ENCODE results near the gene GJC2. TPM values are rescaled to one million over a fixed set of nuclear protein-coding genes. Genes with fewer than 3 reads are reported as not detected.

GJC2 gene
- polyA plus RNA-seq, 3 donors, result 0.15 TPM; not detected in 2

DNA sequence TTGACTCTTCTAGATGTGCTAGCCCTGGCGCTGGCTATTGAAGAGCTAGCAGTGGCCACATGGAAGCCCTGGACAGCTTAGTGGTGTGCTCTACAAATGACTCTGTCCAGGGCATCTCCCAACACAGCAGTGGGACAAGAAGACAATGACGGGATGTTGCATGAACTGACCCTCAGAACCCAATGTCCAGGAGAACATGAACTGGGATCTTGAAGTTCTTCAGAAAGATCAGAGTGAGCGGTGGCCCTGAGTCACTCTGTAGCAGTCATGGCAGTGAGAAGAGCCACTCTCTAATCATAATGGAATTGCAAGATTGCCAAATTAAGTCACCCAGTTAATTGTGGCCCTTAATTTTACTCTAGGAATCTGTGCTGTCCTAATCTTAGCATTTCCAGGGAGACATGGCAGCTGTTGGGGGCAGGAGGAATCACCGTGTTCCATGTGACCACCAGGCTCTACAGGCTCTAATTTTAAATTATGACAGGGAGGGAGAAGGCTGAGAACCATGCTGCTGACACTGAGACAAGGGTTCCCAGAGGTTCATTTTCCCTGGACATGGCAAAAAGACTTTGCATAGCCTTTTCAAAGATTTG, 47.9 kb downstream of the GJC2 start:
- DNase-seq, result no peak
- Histone ChIP-seq H3K27ac (ENCODE audit: low read depth in 1 of 2, low read length in 2 of 2) (no peak overlapping the region), H2AFZ (ENCODE audit: insufficient read depth, low read depth, low read length, poor library complexity, severe bottlenecking) (no peak overlapping the region), H3K36me3 (replicated peaks in 1 of 2; ENCODE audit: control insufficient read depth in 1 of 2, insufficient read depth in 2 of 2, low read length in 2 of 2) (no peaks in the 10 kb centered on the region), H3K79me2 (ENCODE audit: insufficient read depth, low read length) (no peaks in the 10 kb centered on the region), H3K9ac (ENCODE audit: insufficient read depth, low read length, poor library complexity, severe bottlenecking) (no peak overlapping the region), H3K27me3 (ENCODE audit: control insufficient read depth in 2 of 2, insufficient read depth in 2 of 2, low read length in 2 of 2) (no peaks in the 10 kb centered on the region), H3K4me3 (replicated peaks in 1 of 3; ENCODE audit: low read depth in 2 of 3, low read length in 3 of 3) (no peak overlapping the region), H4K20me1 (ENCODE audit: insufficient read depth, low read length) (no peaks in the 10 kb centered on the region), H3K9me3 (replicated peaks in 1 of 2; ENCODE audit: control insufficient read depth in 1 of 2, insufficient read depth in 1 of 2, low read length in 2 of 2) (peaks cover 24 to 28% of the 10 kb centered on the region in 2 donors), H3K4me2 (replicated peaks; ENCODE audit: extremely low read depth, low read length, poor library complexity, severe bottlenecking) (no peak overlapping the region), H3K4me1 (ENCODE audit: control insufficient read depth in 1 of 2, insufficient read depth in 2 of 2, low read length in 2 of 2) (no peaks in the 10 kb centered on the region)
- no peak overlapping the region for H3K27ac Mint-ChIP-seq
- H3K4me1 Mint-ChIP-seq, result no peaks in the 10 kb centered on the region
- peaks cover 0 to 3% of the 10 kb centered on the region in 2 donors for H3K36me3 Mint-ChIP-seq
- WGBS (ENCODE audit: insufficient coverage), result 95% methylated on average over 4 of the region's 4 CpGs
- peaks cover 0 to 2% (median 1%) of the 10 kb centered on the region in 3 donors for H3K27me3 Mint-ChIP-seq (ENCODE audit: low read depth in 3 of 3)
- H3K9me3 Mint-ChIP-seq, result peaks cover 20 to 33% (median 31%) of the 10 kb centered on the region in 7 donors
- intact Hi-C loops (cut with micrococcal nuclease), result no loop called here
- H3K4me3 Mint-ChIP-seq, result no peak overlapping the region
- TF ChIP-seq, protein P1, sequence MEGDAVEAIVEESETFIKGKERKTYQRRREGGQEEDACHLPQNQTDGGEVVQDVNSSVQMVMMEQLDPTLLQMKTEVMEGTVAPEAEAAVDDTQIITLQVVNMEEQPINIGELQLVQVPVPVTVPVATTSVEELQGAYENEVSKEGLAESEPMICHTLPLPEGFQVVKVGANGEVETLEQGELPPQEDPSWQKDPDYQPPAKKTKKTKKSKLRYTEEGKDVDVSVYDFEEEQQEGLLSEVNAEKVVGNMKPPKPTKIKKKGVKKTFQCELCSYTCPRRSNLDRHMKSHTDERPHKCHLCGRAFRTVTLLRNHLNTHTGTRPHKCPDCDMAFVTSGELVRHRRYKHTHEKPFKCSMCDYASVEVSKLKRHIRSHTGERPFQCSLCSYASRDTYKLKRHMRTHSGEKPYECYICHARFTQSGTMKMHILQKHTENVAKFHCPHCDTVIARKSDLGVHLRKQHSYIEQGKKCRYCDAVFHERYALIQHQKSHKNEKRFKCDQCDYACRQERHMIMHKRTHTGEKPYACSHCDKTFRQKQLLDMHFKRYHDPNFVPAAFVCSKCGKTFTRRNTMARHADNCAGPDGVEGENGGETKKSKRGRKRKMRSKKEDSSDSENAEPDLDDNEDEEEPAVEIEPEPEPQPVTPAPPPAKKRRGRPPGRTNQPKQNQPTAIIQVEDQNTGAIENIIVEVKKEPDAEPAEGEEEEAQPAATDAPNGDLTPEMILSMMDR (IDR thresholded peaks at IDR 0.05), result no peak

DNA sequence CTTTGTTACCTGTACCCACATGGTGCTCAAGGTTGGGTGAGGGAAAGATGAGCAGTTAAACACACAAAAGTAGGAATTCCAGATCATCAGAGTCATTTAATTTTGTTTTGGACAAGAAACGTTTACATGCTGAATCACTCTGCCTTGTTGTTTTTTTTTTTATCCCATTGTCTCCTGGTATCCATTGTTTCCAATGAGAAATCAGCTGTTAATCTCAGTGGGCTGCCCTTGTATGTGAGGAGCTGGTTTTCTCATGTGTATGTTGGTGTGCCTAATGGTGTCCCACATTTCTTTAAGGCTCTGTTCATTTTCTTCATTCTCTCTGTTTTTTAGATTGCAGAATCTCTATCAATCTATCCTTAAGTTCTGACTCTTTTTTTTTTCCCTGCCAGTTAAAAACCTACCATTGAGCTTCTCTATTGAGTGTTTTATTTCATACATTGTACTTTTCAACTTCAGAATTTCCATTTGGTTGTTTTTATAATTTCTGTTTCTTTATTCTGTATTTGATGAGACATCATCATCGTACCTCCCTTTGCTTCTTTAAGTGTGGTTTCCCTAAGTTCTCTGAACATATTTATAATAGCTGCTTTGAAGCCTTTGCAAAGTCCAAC, 49.4 kb downstream of the GJC2 start:
- TF ChIP-seq, protein P1 (IDR thresholded peaks at IDR 0.05), result no peak
- no peak overlapping the region for H2AFZ ChIP-seq (ENCODE audit: insufficient read depth, low read depth, low read length, poor library complexity, severe bottlenecking)
- intact Hi-C loops (cut with micrococcal nuclease), result no loop called here
- H3K4me1 ChIP-seq (ENCODE audit: control insufficient read depth in 1 of 2, insufficient read depth in 2 of 2, low read length in 2 of 2), result no peaks in the 10 kb centered on the region
- no peaks in the 10 kb centered on the region for H3K36me3 ChIP-seq (replicated peaks in 1 of 2; ENCODE audit: control insufficient read depth in 1 of 2, insufficient read depth in 2 of 2, low read length in 2 of 2)
- Mint-ChIP-seq H3K4me1 (no peaks in the 10 kb centered on the region), H3K36me3 (peaks cover 0 to 3% of the 10 kb centered on the region in 2 donors), H3K4me3 (no peak overlapping the region), H3K27ac (no peak overlapping the region), H3K27me3 (ENCODE audit: low read depth in 3 of 3) (peaks cover 0 to 2% (median 1%) of the 10 kb centered on the region in 3 donors), H3K9me3 (peaks cover 20 to 33% (median 31%) of the 10 kb centered on the region in 7 donors)
- H3K27ac ChIP-seq (ENCODE audit: low read depth in 1 of 2, low read length in 2 of 2), result no peak overlapping the region
- DNase-seq, result no peak
- no peak overlapping the region for H3K9ac ChIP-seq (ENCODE audit: insufficient read depth, low read length, poor library complexity, severe bottlenecking)
- no CpG with 5 or more reads among the region's 2 CpGs for WGBS (ENCODE audit: insufficient coverage)
- peaks cover 24 to 28% of the 10 kb centered on the region in 2 donors for H3K9me3 ChIP-seq (replicated peaks in 1 of 2; ENCODE audit: control insufficient read depth in 1 of 2, insufficient read depth in 1 of 2, low read length in 2 of 2)
- no peaks in the 10 kb centered on the region for H3K79me2 ChIP-seq (ENCODE audit: insufficient read depth, low read length)
- no peak overlapping the region for H3K4me3 ChIP-seq (replicated peaks in 1 of 3; ENCODE audit: low read depth in 2 of 3, low read length in 3 of 3)
- H3K4me2 ChIP-seq (replicated peaks; ENCODE audit: extremely low read depth, low read length, poor library complexity, severe bottlenecking), result no peak overlapping the region
- no peaks in the 10 kb centered on the region for H3K27me3 ChIP-seq (ENCODE audit: control insufficient read depth in 2 of 2, insufficient read depth in 2 of 2, low read length in 2 of 2)
- H4K20me1 ChIP-seq (ENCODE audit: insufficient read depth, low read length), result no peaks in the 10 kb centered on the region

All from CD14-positive monocyte (primary cell).